GM18505 (cell line): ENCODE results near the gene GALNS.
"Not testable (repeated sequence)": the region's sequence is repeated elsewhere in the genome, so short reads cannot be mapped to it uniquely, and the experiment has no call there.

Experiments
- ATAC-seq: cut with Tn5 transposase; IDR thresholded peaks from one replicate; pipeline ENCODE4 v1.9.1; 2021; ENCODE audit not compliant: unreplicated experiment
- POLR2A ChIP-seq: IDR thresholded peaks from 4 replicates; pipeline ENCODE4 v1.6.1; 2011; ENCODE audit warnings: borderline replicate concordance; ENCODE audit not compliant: insufficient read depth, insufficient read length; ENCODE audit errors: extremely low read depth

Gene GALNS

GRCh38 chr16:88827727-88828126, 29.0 kb downstream of the GALNS start:
- no peak for ATAC-seq
- no peak for TF ChIP-seq POLR2A

DNA sequence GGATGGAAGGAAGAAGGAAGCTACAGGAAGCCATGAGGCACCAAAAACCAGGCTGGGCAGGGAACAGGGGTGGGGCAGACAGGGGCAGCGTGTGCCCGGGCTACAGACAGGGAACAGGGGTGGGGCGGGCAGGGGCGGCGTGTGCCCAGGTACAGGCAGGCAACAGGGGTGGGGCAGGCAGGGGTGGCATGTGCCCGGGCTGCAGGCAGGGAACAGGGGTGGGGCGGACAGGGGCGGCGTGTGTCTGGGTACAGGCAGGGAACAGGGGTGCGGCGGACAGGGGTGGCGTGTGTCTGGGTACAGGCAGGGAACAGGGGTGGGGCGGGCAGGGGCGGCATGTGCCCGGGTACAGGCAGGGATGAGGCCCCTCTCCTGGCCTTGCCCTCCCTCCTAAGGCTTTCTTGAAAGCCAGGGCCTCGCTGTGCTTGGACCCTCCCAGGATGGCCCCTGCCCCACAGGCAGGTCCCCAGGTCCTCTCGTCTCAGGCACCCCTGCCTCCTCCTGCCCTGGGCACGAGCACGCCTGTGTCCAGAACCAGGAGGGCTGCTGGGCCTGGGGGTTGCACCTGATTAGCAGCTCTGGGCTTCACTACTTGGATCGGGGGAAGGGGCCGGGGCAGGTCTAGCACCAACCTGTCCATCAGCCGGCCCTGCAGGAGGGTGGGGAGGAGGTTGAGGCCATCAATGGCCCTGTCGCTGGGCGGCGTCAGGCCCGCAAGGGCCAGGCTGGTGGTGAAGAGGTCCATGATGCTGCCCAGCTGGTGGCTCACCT, 30.5 kb downstream of the GALNS start:
- no peak for ATAC-seq
- no peak for TF ChIP-seq POLR2A

- ATAC-seq, result no peak
Observed at GRCh38 chr16:88825146-88825545, 31.6 kb downstream of the GALNS start.

GRCh38 chr16:88824256-88825077, 32.3 kb downstream of the GALNS start:
- ATAC-seq, result no peak
- no peak for TF ChIP-seq POLR2A

More at GRCh38 chr16:88825146-88825545, 31.6 kb downstream of the GALNS start:
- no peak for TF ChIP-seq POLR2A

DNA sequence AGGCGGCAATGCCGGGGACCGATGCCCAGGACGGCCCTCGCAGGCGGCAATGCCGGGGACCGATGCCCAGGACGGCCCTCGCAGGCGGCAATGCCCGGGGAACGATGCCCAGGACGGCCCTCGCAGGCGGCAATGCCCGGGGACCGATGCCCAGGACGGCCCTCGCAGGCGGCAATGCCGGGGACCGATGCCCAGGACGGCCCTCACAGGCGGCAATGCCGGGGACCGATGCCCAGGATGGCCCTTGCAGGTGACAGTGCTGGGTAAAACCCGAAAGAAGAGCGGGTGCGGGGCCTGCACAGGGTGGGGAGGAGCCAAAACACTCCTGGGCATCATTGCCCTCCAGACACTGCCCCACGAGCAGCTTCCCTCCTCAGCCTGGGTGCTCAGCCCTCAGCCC, 33.1 kb downstream of the GALNS start:
- not testable (repeated sequence) for ATAC-seq

- no peak for ATAC-seq
- TF ChIP-seq POLR2A, result no peak
Observed at GRCh38 chr16:88822281-88823040, 34.3 kb downstream of the GALNS start.

DNA sequence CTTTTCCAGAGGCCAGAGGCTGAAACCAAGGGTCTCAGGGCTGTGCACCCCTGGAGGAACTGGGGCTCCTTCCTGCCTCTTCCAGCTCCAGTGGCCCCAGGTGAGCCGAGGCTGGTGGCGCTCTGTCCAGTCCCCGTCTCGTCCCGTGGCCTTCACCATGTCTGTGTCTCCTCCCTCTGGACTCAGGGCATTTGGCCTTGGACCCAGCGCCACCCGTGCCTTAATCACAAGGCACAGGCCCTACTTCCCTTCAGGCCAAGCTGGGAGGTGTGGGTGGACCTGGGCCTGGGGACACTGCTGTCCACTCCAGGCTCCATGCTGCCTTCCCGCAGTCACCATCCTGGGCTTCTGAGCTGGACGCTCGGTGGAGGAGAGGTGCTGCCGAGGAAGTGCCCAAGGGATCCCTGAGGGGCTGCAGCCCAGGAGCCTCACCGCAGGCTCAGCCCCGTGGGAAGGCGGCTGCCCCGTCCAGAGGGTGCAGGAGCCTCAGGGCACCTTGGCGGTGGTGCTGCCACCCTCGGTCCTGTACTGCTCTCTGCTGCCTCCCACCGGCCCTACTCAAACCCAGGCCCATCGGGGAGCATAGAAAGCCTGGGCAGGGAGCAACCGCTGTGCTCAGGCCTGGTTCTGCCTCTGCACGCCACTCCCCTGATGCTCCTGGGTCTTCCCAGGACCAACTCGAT, 35.4 kb downstream of the GALNS start:
- no peak for ATAC-seq
- no peak for TF ChIP-seq POLR2A

DNA sequence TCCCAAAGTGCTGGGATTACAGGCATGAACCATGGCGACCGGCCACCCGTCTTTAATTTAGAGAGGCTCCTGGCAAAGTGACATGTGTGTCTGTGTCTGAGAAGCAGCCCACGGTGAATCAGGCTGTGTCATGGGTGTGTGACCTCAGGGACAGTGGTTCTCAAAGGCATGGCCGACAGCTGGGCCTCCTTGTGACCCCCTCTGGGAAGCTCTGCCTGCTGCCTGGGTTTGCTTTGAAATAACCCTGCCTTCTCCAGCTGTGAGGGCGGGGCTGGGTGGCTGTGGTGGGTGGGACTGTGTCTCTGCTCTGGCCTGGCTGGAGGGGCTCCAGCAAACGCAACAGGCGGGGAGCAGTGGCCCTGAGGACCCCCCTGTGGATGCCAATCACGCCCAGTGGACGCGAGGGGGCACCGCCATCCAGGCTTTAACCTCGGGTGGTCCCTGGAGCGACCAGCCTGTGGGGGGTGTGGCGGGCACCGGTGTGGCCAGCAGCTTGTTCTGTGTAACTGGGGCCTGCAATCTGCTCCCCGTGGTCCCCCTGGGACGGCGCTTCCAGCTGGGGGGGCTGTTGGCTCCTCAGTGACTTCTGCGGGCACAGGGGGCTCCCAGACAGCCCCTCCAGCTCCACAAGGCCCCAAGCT, 36.2 kb downstream of the GALNS start:
- no peak for ATAC-seq
- TF ChIP-seq POLR2A, result no peak

DNA sequence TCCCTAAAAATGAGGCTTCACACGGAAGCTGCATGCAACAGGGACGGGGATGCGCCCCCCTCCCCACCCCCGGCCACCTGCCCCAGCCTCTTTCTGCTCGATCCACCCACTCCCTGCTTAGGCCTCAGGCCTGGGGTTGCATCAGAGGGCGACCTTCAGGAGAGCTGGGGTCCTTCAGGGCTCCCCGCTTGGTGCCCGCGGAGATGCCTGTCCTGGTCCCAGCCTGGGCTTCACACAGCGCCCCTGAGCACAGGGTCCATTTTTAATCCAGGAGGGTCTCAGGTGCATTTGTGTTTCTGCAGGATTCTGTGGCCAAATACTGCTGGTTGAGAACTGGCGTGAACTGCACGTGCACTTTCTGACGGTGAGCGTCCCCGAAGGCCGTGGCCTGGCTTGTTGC, 37.6 kb downstream of the GALNS start:
- ATAC-seq, result no peak

GRCh38 chr16:88818575-88818874, 38.2 kb downstream of the GALNS start:
- no peak for ATAC-seq

More for the DNA sequence above, 37.6 kb downstream of the GALNS start:
- TF ChIP-seq POLR2A, result no peak

GRCh38 chr16:88817785-88818574, 38.8 kb downstream of the GALNS start:
- TF ChIP-seq POLR2A, result no peak

More at GRCh38 chr16:88818575-88818874, 38.2 kb downstream of the GALNS start:
- no peak for TF ChIP-seq POLR2A

More at GRCh38 chr16:88817785-88818574, 38.8 kb downstream of the GALNS start:
- ATAC-seq, result no peak
